GM12891 (cell line): Measurements from ENCODE around the gene ST3GAL3.

Experiments used
- POLR2A ChIP-seq: IDR thresholded peaks from 2 replicates; pipeline ENCODE4 v1.6.1; 2011; ENCODE audit warnings: low read depth, low read length, control low read depth
- POLR2AphosphoS5 ChIP-seq: IDR thresholded peaks from 2 replicates; pipeline ENCODE4 v1.6.1; 2011; ENCODE audit warnings: low read depth, low read length, control low read depth
- POU2F2 ChIP-seq: IDR thresholded peaks from 2 replicates; pipeline ENCODE4 v1.6.1; 2011; ENCODE audit warnings: low read depth, mild to moderate bottlenecking, control low read depth, low read length, moderate library complexity
- SPI1 ChIP-seq: IDR thresholded peaks from 2 replicates; pipeline ENCODE4 v1.6.1; 2011; ENCODE audit warnings: low read depth, low read length, control low read depth
- TAF1 ChIP-seq: IDR thresholded peaks from 2 replicates; pipeline ENCODE4 v1.6.1; 2011; ENCODE audit warnings: low read depth, low read length, control low read depth

DNA sequence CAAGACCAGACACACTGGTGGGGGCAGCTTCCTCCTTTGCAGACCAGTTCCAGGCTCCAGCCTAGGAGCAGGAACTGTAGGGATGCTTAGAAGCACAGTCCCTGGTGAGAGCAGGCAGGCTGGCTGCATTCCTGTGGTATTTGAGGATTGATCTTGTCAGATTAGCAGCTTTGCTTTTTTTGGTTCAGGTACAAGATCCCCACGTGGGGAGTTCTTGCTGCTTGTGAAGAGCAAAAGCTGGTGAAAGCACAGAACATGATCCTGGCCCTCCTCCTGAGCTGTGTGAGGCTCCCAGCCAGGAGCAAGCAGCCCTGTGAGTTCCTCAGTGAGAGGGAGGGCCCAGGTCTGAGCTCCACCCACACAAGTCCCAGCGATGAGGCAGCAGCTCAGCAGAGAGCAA lies 151.0 kb downstream of the ST3GAL3 start:
- TF ChIP-seq POU2F2 = no peak
- TF ChIP-seq POLR2A = no peak
- TF ChIP-seq POLR2AphosphoS5 = no peak
- no peak for TF ChIP-seq TAF1
- no peak for TF ChIP-seq SPI1
